ENCODE measurements around the gene FNBP1L.

FNBP1L gene

DNA sequence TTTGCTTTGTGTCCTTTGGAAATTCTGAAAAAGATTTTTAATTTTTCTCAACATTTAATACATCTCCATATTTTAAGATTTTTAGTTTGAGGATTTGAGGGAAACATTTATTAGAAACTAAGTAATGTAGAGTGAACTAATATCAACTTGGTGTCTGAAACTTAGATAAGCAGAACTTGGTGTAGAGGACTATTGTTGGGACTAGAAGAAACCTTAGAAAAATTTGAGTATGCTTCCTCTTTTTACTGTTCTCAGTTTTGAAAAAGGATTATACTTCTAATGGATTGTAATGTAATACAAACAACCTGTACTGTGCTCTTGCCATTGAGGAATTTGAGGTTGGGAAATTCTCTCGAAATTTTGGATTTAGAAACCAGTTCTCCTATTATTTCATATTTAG lies 2.4 kb downstream of the FNBP1L start:
- Histone ChIP-seq H2AFZ (ENCODE audit: low read depth, low read length) (no peak overlapping the region), H2BK5ac (ENCODE audit: low read depth, low read length, poor library complexity, severe bottlenecking) (no peak overlapping the region), H3K23ac (ENCODE audit: low read length in 2 of 2) (no peak overlapping the region), H3K36me3 (ENCODE audit: control insufficient read depth in 1 of 2, insufficient read depth in 2 of 2, low read depth in 1 of 2, low read length in 2 of 2) (peaks cover 0 to 2% of the 10 kb centered on the region in 2 experiments), H2BK15ac (ENCODE audit: low read depth, poor library complexity, severe bottlenecking) (no peak overlapping the region), H3K27me3 (ENCODE audit: control insufficient read depth in 1 of 2, insufficient read depth in 1 of 2, low read length in 2 of 2) (no peaks in the 10 kb centered on the region), H3K9me3 (ENCODE audit: control insufficient read depth, low read length) (no peaks in the 10 kb centered on the region), H2AK5ac (ENCODE audit: low read length, severe bottlenecking) (no peak overlapping the region), H3K9ac (ENCODE audit: low read length) (no peak overlapping the region), H3K18ac (ENCODE audit: low read depth in 1 of 2, low read length in 2 of 2) (no peak overlapping the region), H2BK12ac (ENCODE audit: low read length in 2 of 2) (no peak overlapping the region), H4K91ac (ENCODE audit: low read length) (no peak overlapping the region), H3K14ac (ENCODE audit: low read length in 2 of 2) (no peak overlapping the region), H3K4ac (ENCODE audit: low read depth in 1 of 2, low read length in 2 of 2) (no peak overlapping the region), H2BK120ac (ENCODE audit: low read depth, low read length) (no peak overlapping the region), H3K27ac (ENCODE audit: low read length, poor library complexity, severe bottlenecking) (no peak overlapping the region), H3K4me3 (ENCODE audit: insufficient read depth in 1 of 2, low read depth in 1 of 2, low read length in 2 of 2) (no peak overlapping the region), H3K4me1 (ENCODE audit: control insufficient read depth, insufficient read depth, low read depth, low read length) (peaks cover 7% of the 10 kb centered on the region), H3K79me1 (replicated peaks; ENCODE audit: low read length, poor library complexity, severe bottlenecking) (peaks cover 2% of the 10 kb centered on the region), H4K8ac (ENCODE audit: low read length) (no peak overlapping the region), H3K4me2 (ENCODE audit: low read length, poor library complexity, severe bottlenecking) (no peak overlapping the region)
- WGBS: no CpG with 5 or more reads among the region's 1 CpG
- DNase-seq: no peak

DNA sequence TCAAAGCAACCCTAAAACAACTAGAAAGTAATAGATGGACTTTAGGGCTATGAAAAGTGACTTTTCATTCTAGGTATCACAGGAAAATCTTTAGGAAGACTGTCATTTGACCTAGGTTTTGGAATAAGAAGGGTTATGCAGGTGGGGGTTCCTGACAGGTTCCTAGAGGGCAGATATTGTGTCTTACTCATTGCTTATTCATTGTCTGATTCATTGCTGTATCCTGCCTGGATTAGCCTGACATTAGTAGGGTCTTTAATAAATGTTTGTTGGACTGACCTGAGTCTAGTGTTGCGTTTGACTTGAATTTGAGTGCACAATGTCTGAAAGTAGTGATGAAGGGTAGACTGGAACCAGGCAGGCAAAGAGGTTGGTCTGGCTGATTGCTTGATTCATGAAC lies 6.0 kb downstream of the FNBP1L start:
- H3K4me1 ChIP-seq (ENCODE audit: control insufficient read depth, insufficient read depth, low read depth, low read length): peaks cover 7% of the 10 kb centered on the region
- H3K23ac ChIP-seq (ENCODE audit: low read length in 2 of 2): no peak overlapping the region
- no peak overlapping the region for H2BK5ac ChIP-seq (ENCODE audit: low read depth, low read length, poor library complexity, severe bottlenecking)
- no peaks in the 10 kb centered on the region for H3K9me3 ChIP-seq (ENCODE audit: control insufficient read depth, low read length)
- no peak overlapping the region for H2AFZ ChIP-seq (ENCODE audit: low read depth, low read length)
- H2BK12ac ChIP-seq (ENCODE audit: low read length in 2 of 2): no peak overlapping the region
- peaks cover 0 to 5% of the 10 kb centered on the region in 2 experiments for H3K36me3 ChIP-seq (ENCODE audit: control insufficient read depth in 1 of 2, insufficient read depth in 2 of 2, low read depth in 1 of 2, low read length in 2 of 2)
- no peak overlapping the region for H3K18ac ChIP-seq (ENCODE audit: low read depth in 1 of 2, low read length in 2 of 2)
- DNase-seq: no peak
- no peak overlapping the region for H3K27ac ChIP-seq (ENCODE audit: low read length, poor library complexity, severe bottlenecking)
- H2BK15ac ChIP-seq (ENCODE audit: low read depth, poor library complexity, severe bottlenecking): no peak overlapping the region
- no peak overlapping the region for H3K9ac ChIP-seq (ENCODE audit: low read length)
- H3K14ac ChIP-seq (ENCODE audit: low read length in 2 of 2): peak overlapping the region in 1 of 2 experiments; percentile 7
- H3K4ac ChIP-seq (ENCODE audit: low read depth in 1 of 2, low read length in 2 of 2): no peak overlapping the region
- H3K4me3 ChIP-seq (ENCODE audit: insufficient read depth in 1 of 2, low read depth in 1 of 2, low read length in 2 of 2): no peak overlapping the region
- H3K27me3 ChIP-seq (ENCODE audit: control insufficient read depth in 1 of 2, insufficient read depth in 1 of 2, low read length in 2 of 2): no peaks in the 10 kb centered on the region
- peaks cover 8% of the 10 kb centered on the region for H3K79me1 ChIP-seq (replicated peaks; ENCODE audit: low read length, poor library complexity, severe bottlenecking)
- no peak overlapping the region for H2AK5ac ChIP-seq (ENCODE audit: low read length, severe bottlenecking)
- no peak overlapping the region for H2BK120ac ChIP-seq (ENCODE audit: low read depth, low read length)
- 62% methylated on average over 1 of the region's 1 CpG for WGBS
- H4K91ac ChIP-seq (ENCODE audit: low read length): no peak overlapping the region
- no peak overlapping the region for H3K4me2 ChIP-seq (ENCODE audit: low read length, poor library complexity, severe bottlenecking)
- H4K8ac ChIP-seq (ENCODE audit: low read length): no peak overlapping the region

DNA sequence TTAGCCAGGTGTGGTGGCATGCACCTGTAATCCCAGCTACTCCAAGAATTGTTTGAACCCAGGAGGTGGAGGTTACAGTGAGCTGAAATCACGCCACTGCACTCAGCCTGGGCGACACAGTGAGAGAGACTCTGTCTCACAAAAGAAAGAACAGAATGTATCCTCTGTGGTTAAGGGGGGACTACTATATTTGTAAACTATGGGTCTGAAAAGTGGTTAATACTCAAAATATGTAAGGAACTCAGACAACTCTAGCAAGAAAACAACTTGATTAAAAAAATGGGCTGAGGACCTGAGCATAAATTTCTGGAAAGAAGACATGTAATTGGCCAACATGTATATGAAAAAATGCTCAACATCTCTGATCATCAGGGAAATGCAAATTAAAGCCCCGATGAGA lies 11.2 kb downstream of the FNBP1L start:
- Histone ChIP-seq H3K4me1 (ENCODE audit: control insufficient read depth, insufficient read depth, low read depth, low read length) (peaks cover 6% of the 10 kb centered on the region), H3K4me3 (ENCODE audit: insufficient read depth in 1 of 2, low read depth in 1 of 2, low read length in 2 of 2) (no peak overlapping the region), H3K9me3 (ENCODE audit: control insufficient read depth, low read length) (peaks cover 7% of the 10 kb centered on the region), H2BK5ac (ENCODE audit: low read depth, low read length, poor library complexity, severe bottlenecking) (no peak overlapping the region), H3K18ac (ENCODE audit: low read depth in 1 of 2, low read length in 2 of 2) (no peak overlapping the region), H3K4ac (ENCODE audit: low read depth in 1 of 2, low read length in 2 of 2) (no peak overlapping the region), H3K14ac (ENCODE audit: low read length in 2 of 2) (no peak overlapping the region), H4K8ac (ENCODE audit: low read length) (no peak overlapping the region), H3K27ac (ENCODE audit: low read length, poor library complexity, severe bottlenecking) (no peak overlapping the region), H4K91ac (ENCODE audit: low read length) (no peak overlapping the region), H3K9ac (ENCODE audit: low read length) (no peak overlapping the region), H2BK12ac (ENCODE audit: low read length in 2 of 2) (no peak overlapping the region), H2BK120ac (ENCODE audit: low read depth, low read length) (no peak overlapping the region), H2AK5ac (ENCODE audit: low read length, severe bottlenecking) (no peak overlapping the region), H3K27me3 (ENCODE audit: control insufficient read depth in 1 of 2, insufficient read depth in 1 of 2, low read length in 2 of 2) (no peaks in the 10 kb centered on the region), H3K79me1 (replicated peaks; ENCODE audit: low read length, poor library complexity, severe bottlenecking) (peaks cover 16% of the 10 kb centered on the region), H3K36me3 (ENCODE audit: control insufficient read depth in 1 of 2, insufficient read depth in 2 of 2, low read depth in 1 of 2, low read length in 2 of 2) (peaks cover 0 to 3% of the 10 kb centered on the region in 2 experiments), H2AFZ (ENCODE audit: low read depth, low read length) (no peak overlapping the region), H2BK15ac (ENCODE audit: low read depth, poor library complexity, severe bottlenecking) (no peak overlapping the region), H3K4me2 (ENCODE audit: low read length, poor library complexity, severe bottlenecking) (no peak overlapping the region), H3K23ac (ENCODE audit: low read length in 2 of 2) (no peak overlapping the region)
- no peak for DNase-seq
- 100% methylated on average over 2 of the region's 3 CpGs for WGBS

- no peak overlapping the region for H3K23ac ChIP-seq (ENCODE audit: low read length in 2 of 2)
- no peak overlapping the region for H3K4me3 ChIP-seq (ENCODE audit: insufficient read depth in 1 of 2, low read depth in 1 of 2, low read length in 2 of 2)
- peak overlapping the region in 1 of 2 experiments; percentile 21 for H3K18ac ChIP-seq (ENCODE audit: low read depth in 1 of 2, low read length in 2 of 2)
- no peak overlapping the region for H4K91ac ChIP-seq (ENCODE audit: low read length)
- no peak overlapping the region for H3K9ac ChIP-seq (ENCODE audit: low read length)
- no peak overlapping the region for H2BK12ac ChIP-seq (ENCODE audit: low read length in 2 of 2)
- no peak overlapping the region for H2BK5ac ChIP-seq (ENCODE audit: low read depth, low read length, poor library complexity, severe bottlenecking)
- no peak overlapping the region for H2BK120ac ChIP-seq (ENCODE audit: low read depth, low read length)
- DNase-seq: no peak
- peaks cover 14% of the 10 kb centered on the region for H3K79me1 ChIP-seq (replicated peaks; ENCODE audit: low read length, poor library complexity, severe bottlenecking)
- H3K9me3 ChIP-seq (ENCODE audit: control insufficient read depth, low read length): peaks cover 7% of the 10 kb centered on the region
- no peak overlapping the region for H3K4me2 ChIP-seq (ENCODE audit: low read length, poor library complexity, severe bottlenecking)
- WGBS: 95% methylated on average over 3 of the region's 5 CpGs
- peaks cover 1% of the 10 kb centered on the region for H3K4me1 ChIP-seq (ENCODE audit: control insufficient read depth, insufficient read depth, low read depth, low read length)
- H3K14ac ChIP-seq (ENCODE audit: low read length in 2 of 2): no peak overlapping the region
- no peaks in the 10 kb centered on the region for H3K27me3 ChIP-seq (ENCODE audit: control insufficient read depth in 1 of 2, insufficient read depth in 1 of 2, low read length in 2 of 2)
- no peak overlapping the region for H2AFZ ChIP-seq (ENCODE audit: low read depth, low read length)
- no peak overlapping the region for H4K8ac ChIP-seq (ENCODE audit: low read length)
- no peak overlapping the region for H3K4ac ChIP-seq (ENCODE audit: low read depth in 1 of 2, low read length in 2 of 2)
- no peak overlapping the region for H2BK15ac ChIP-seq (ENCODE audit: low read depth, poor library complexity, severe bottlenecking)
- no peak overlapping the region for H3K27ac ChIP-seq (ENCODE audit: low read length, poor library complexity, severe bottlenecking)
- no peak overlapping the region for H2AK5ac ChIP-seq (ENCODE audit: low read length, severe bottlenecking)
- H3K36me3 ChIP-seq (ENCODE audit: control insufficient read depth in 1 of 2, insufficient read depth in 2 of 2, low read depth in 1 of 2, low read length in 2 of 2): peaks cover 0 to 3% of the 10 kb centered on the region in 2 experiments
Measured at GRCh38 chr1:93461236-93461635, 13.3 kb downstream of the FNBP1L start.
